Panc1 (cell line): ENCODE results near the gene HDHD2.

Experiments used
- CTCF ChIP-seq: fragments of 450-650 bp; IDR thresholded peaks from 2 replicates; pipeline ENCODE4 v1.5.1; 2017; ENCODE audit warnings: mild to moderate bottlenecking
- SIN3A ChIP-seq: IDR thresholded peaks from 2 replicates; pipeline ENCODE4 v1.6.1; 2012; ENCODE audit warnings: low read depth, mild to moderate bottlenecking, low read length, moderate library complexity, borderline replicate concordance; ENCODE audit not compliant: insufficient read depth
- TCF7L2 ChIP-seq: IDR thresholded peaks from 2 replicates; pipeline ENCODE4 v1.6.1; 2011; ENCODE audit warnings: mild to moderate bottlenecking, low read depth, low read length, inconsistent platforms

- no peak for TF ChIP-seq CTCF
- no peak for TF ChIP-seq SIN3A
- TF ChIP-seq TCF7L2, result no peak
These were observed 29.2 kb downstream of the HDHD2 start for GRCh38 chr18:47121146-47121545.
